Lower lobe of right lung (tissue), 2 donors: ENCODE measurements around the gene PNPO. TPM values are rescaled to one million over a fixed set of nuclear protein-coding genes. Genes with fewer than 3 reads are reported as not detected.

ENCODE experiments used
- ATAC-seq, 2 donors: fragments of 200-7000 bp; cut with Tn5 transposase; one replicate each; pipeline ENCODE4 v1.9.1; 2020 to 2022; ENCODE audit warnings: mild to moderate bottlenecking in 2 of 2, moderate library complexity in 2 of 2
- DNase-seq: peaks from one replicate; pipeline ENCODE4 v3.0.0-alpha.2; 2020
- H3K27ac ChIP-seq: fragments of 200-600 bp; one replicate; pipeline ENCODE4 v1.8.0; 2022
- H3K27me3 ChIP-seq: fragments of 200-600 bp; one replicate; pipeline ENCODE4 v1.8.0; 2022; ENCODE audit warnings: low read depth
- H3K36me3 ChIP-seq: fragments of 200-600 bp; one replicate; pipeline ENCODE4 v1.8.0; 2022; ENCODE audit warnings: mild to moderate bottlenecking
- H3K4me1 ChIP-seq: fragments of 200-600 bp; one replicate; pipeline ENCODE4 v1.8.0; 2022
- H3K4me3 ChIP-seq: fragments of 200-600 bp; one replicate; pipeline ENCODE4 v1.8.0; 2022; ENCODE audit warnings: mild to moderate bottlenecking
- H3K9me3 ChIP-seq: fragments of 200-600 bp; one replicate; pipeline ENCODE4 v1.8.0; 2022
- intact Hi-C: fragments of 100-400 bp; cut with DNase I; formaldehyde crosslinking; loops from one replicate; pipeline ENCODE4 v1.11.0; 2022
- total RNA-seq: library from RNA; stranded (reverse); fragmentation: NEBNext Ultra II Directional; extraction: Animal tissue kit (Norgen Biotek cat#: 25700); gene quantifications from one replicate; pipeline ENCODE4 v1.2.1, GENCODE V29; 2021
- TF ChIP-seq, protein P1 (sequence below): fragments of 200-600 bp; IDR thresholded peaks from one replicate; pipeline ENCODE4 v1.8.0; 2022; ENCODE audit warnings: antibody characterized with exemption, mild to moderate bottlenecking
- donor health status: DM: no; HTN: yes; CAD: no; lungs with severe emphysema.

PNPO gene
- total RNA-seq, 1 donor from 2014 or later: 29.2 TPM

DNA sequence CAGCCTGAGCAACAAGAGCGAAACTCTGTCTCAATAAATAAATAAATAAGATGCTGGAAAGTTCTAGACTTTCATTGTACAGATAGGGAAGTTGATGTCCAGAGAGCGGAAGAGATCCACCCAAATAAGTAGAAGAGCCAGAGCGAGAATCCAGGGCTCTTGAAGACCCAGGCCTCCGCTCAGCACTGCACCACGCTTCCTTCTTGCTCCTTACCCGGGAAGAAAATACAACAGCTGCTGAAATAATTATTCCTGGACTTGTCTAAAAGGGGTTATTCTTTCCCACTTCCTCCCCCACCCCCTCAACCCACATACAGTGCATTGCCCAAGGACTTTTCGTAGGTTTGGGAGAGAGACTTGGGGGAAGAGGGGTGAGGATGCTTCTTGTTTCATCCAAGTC lies 56.2 kb downstream of the PNPO start:
- H3K9me3 ChIP-seq: no peaks in the 10 kb centered on the region
- ATAC-seq: peak in 1 of 2 donors; percentile 46
- TF ChIP-seq, protein P1, sequence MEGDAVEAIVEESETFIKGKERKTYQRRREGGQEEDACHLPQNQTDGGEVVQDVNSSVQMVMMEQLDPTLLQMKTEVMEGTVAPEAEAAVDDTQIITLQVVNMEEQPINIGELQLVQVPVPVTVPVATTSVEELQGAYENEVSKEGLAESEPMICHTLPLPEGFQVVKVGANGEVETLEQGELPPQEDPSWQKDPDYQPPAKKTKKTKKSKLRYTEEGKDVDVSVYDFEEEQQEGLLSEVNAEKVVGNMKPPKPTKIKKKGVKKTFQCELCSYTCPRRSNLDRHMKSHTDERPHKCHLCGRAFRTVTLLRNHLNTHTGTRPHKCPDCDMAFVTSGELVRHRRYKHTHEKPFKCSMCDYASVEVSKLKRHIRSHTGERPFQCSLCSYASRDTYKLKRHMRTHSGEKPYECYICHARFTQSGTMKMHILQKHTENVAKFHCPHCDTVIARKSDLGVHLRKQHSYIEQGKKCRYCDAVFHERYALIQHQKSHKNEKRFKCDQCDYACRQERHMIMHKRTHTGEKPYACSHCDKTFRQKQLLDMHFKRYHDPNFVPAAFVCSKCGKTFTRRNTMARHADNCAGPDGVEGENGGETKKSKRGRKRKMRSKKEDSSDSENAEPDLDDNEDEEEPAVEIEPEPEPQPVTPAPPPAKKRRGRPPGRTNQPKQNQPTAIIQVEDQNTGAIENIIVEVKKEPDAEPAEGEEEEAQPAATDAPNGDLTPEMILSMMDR: no peak
- H3K27me3 ChIP-seq: no peaks in the 10 kb centered on the region
- DNase-seq: peak; percentile 46
- no peaks in the 10 kb centered on the region for H3K36me3 ChIP-seq
- H3K4me1 ChIP-seq: peaks cover 21% of the 10 kb centered on the region
- intact Hi-C loops: no loop called here
- no peak overlapping the region for H3K27ac ChIP-seq
- no peak overlapping the region for H3K4me3 ChIP-seq

DNA sequence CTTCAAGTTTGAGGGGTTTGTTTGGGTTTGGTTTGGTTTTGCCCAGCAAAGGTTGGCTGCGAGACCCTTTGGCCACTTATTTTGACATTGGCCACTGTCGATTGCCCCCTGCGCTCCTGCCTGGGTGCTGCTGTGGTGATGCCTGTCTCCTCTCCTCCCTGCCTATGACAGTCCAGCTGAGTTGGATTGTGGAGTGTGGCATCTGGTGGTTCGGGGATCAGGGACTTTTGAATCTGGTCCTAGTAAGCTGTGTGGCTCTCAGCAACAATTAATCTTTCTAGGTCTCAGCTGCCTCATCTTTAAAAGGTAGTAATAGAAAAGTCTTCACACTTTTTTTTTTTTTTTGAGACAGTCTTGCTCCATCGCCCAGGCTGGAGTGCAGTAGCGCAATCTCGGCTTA lies 56.7 kb downstream of the PNPO start:
- Histone ChIP-seq H3K36me3 (no peaks in the 10 kb centered on the region), H3K27ac (no peak overlapping the region), H3K27me3 (no peaks in the 10 kb centered on the region), H3K9me3 (no peaks in the 10 kb centered on the region), H3K4me3 (no peak overlapping the region), H3K4me1 (peaks cover 23% of the 10 kb centered on the region)
- intact Hi-C loops: no loop called here
- DNase-seq (peak; percentile 20), ATAC-seq (no peak)
- TF ChIP-seq, protein P1: no peak

Other genes with a start within 250 kb of the PNPO start
- 8.3 TPM for gene TBKBP1, start 247.4 kb upstream of the PNPO start, total RNA-seq
- 3.6 TPM for gene TBX21, start 208.3 kb upstream of the PNPO start, total RNA-seq
- gene OSBPL7, start 119.8 kb upstream of the PNPO start, total RNA-seq: 15.0 TPM
- 33.2 TPM for gene MRPL10, start 110.0 kb upstream of the PNPO start, total RNA-seq
- gene LRRC46, start 109.9 kb upstream of the PNPO start, total RNA-seq: 11.6 TPM
- gene SCRN2, start 100.3 kb upstream of the PNPO start, total RNA-seq: 30.9 TPM
- 4.7 TPM for gene SP6, start 90.4 kb upstream of the PNPO start, total RNA-seq
- gene SP2, start 45.3 kb upstream of the PNPO start, total RNA-seq: 19.4 TPM
- 48.1 TPM for gene PRR15L, start 16.3 kb downstream of the PNPO start, total RNA-seq
- gene CDK5RAP3, start 29.5 kb downstream of the PNPO start, total RNA-seq: 161 TPM
- 22.9 TPM for gene COPZ2, start 96.2 kb downstream of the PNPO start, total RNA-seq
- gene NFE2L1, start 106.8 kb downstream of the PNPO start, total RNA-seq: 162 TPM
- 30.7 TPM for gene CBX1, start 159.9 kb downstream of the PNPO start, total RNA-seq
- 19.7 TPM for gene SNX11, start 166.2 kb downstream of the PNPO start, total RNA-seq